Fibroblast of pulmonary artery (primary cell): ENCODE results near the gene SCRG1.
A peak's percentile ranks its signal among the peaks of the same experiment; 100 is the strongest.

Source experiments
- DNase-seq: peaks from one replicate; pipeline ENCODE4 v3.0.0-alpha.2; 2010; ENCODE audit warnings: low read depth
- H3K4me3 ChIP-seq: replicated peaks from 2 replicates; pipeline ENCODE4 v1.5.1; 2011; ENCODE audit warnings: low read depth, mild to moderate bottlenecking, control low read depth, low read length, moderate library complexity
- CTCF ChIP-seq: IDR thresholded peaks from 2 replicates; pipeline ENCODE4 v1.5.1; 2011; ENCODE audit warnings: mild to moderate bottlenecking, control low read depth, low read length, inconsistent platforms; ENCODE audit errors: missing control alignments

The SCRG1 gene

DNA sequence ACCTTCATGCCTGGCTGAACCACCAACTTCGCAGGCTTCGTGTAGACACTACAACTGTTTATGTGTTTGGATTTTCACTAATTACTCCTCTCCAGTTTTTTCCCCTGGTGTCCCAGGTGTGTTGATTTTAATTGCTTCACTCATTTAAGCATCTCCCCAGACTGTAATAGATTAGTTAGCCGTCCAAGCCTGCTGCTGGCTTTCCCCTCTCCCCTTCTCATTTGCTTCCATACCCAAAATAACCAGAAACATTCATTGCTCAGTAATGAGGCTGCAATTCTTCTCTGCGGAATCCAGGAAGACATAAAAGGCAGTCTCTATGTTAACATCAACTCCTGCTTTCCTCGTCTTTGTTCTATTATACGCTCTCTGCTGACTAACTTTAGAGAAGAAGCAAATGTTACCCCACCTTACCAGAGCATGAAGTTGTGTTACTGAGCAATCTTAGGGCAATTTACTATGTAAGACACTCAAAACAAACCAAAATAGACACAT lies 37.9 kb upstream of the SCRG1 start:
- DNase-seq: no peak
- H3K4me3 ChIP-seq: no peak overlapping the region
- TF ChIP-seq CTCF: no peak

- peak; percentile 78 for DNase-seq
- no peak overlapping the region for H3K4me3 ChIP-seq
- no peak for TF ChIP-seq CTCF
Measured at GRCh38 chr4:173436149-173436579, 37.2 kb upstream of the SCRG1 start.

GRCh38 chr4:173434231-173434630 lies 35.3 kb upstream of the SCRG1 start:
- H3K4me3 ChIP-seq: no peak overlapping the region
- TF ChIP-seq CTCF: no peak
- DNase-seq: no peak

GRCh38 chr4:173433447-173433846 lies 34.5 kb upstream of the SCRG1 start:
- TF ChIP-seq CTCF: no peak
- H3K4me3 ChIP-seq: no peak overlapping the region
- DNase-seq: no peak

DNA sequence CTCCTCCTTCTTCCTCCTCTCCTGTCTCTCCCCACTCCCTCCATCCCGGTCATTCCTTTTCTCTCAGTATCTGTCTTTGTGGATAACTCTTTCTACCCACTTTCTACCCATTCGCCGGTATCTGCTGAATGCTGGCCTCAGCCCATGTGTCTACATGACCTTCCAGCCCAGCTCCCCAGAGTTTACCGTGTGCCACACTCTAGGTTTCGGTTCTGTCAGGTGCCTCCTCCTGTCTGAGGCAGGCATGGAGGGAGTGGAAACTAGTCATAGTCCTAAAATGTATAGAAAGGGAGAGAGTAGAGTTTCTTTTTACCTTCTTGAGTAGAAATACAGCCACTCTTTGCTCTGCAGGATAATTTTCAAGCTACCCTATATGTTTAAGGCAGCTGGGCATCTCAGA lies 33.5 kb upstream of the SCRG1 start:
- no peak for DNase-seq
- no peak for TF ChIP-seq CTCF
- no peak overlapping the region for H3K4me3 ChIP-seq

DNA sequence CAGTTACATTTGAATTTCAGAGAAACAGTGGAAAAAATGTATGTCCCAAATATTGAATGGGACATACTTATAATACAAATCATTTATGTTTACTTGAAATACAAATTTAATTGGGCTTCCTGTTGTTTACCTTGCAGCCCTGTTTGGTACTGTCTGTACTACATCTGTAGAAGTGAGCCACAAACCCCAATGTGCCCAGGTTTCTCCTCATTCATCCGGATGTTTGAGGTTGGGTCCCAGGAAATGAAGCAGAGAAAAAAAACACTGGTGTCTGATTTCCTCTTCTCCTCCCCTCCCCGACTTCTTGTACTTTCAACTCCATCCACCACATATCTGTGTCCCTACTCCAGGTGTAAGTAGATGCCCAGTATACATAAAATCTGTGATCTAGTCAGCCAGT lies 27.1 kb upstream of the SCRG1 start:
- no peak for DNase-seq
- no peak overlapping the region for H3K4me3 ChIP-seq
- TF ChIP-seq CTCF: no peak
